Body of pancreas (tissue), 4 donors: ENCODE data around the gene ECEL1. TPM values are rescaled to one million over a fixed set of nuclear protein-coding genes. Genes with fewer than 3 reads are reported as not detected.
"Not testable (repeated sequence)": the region's sequence is repeated elsewhere in the genome, so short reads cannot be mapped to it uniquely, and the experiment has no call there.

Source experiments
- ATAC-seq: fragments of 150-250 bp; one replicate; pipeline ENCODE4 v1.9.1; 2016
- DNase-seq, 4 donors: peaks; one replicate each; pipeline ENCODE4 v3.0.0-alpha.2; 2019
- H3K27ac ChIP-seq, 4 donors: fragments of 200-600 bp; sonication (generic); 1 replicate in 3 of 4; 2 replicates in 1 of 4; pipeline versions ENCODE4 v1.5.1 to v1.6.1; 2016 to 2019; ENCODE audit warnings: mild to moderate bottlenecking in 1 of 4, mixed read lengths in 1 of 4, moderate library complexity in 1 of 4
- H3K27me3 ChIP-seq, 2 donors: fragments of 200-600 bp; sonication (generic); one replicate each; pipeline ENCODE4 v1.6.0; 2016; ENCODE audit warnings: mild to moderate bottlenecking in 1 of 2
- H3K36me3 ChIP-seq, 2 donors: fragments of 200-600 bp; sonication (generic); replicated peaks in 1 of 2; 2 replicates each; pipeline ENCODE4 v1.5.1; 2016; ENCODE audit warnings: low read depth in 2 of 2; ENCODE audit not compliant: insufficient read depth in 1 of 2
- H3K4me1 ChIP-seq: fragments of 200-600 bp; sonication (generic); one replicate; pipeline ENCODE4 v1.6.0; 2016
- H3K4me3 ChIP-seq, 2 donors: fragments of 200-600 bp; sonication (generic); 1 replicate in 1 of 2; 2 replicates in 1 of 2; pipeline ENCODE4 v1.5.1; 2016 to 2019
- H3K9me3 ChIP-seq, 3 donors: fragments of 200-600 bp; sonication (generic); 1 replicate in 2 of 3; 2 replicates in 1 of 3; pipeline ENCODE4 v1.5.1; 2016
- CTCF ChIP-seq, 7 experiments: fragments of 450-650 bp in 4 of 7; fragments of 200-600 bp in 3 of 7; sonication (generic) in 3 of 7; IDR thresholded peaks; one replicate each; pipeline ENCODE4 v1.5.1; 2016 to 2019; ENCODE audit warnings: antibody characterized with exemption in 7 of 7
- POLR2A ChIP-seq, 3 donors: fragments of 450-650 bp; IDR thresholded peaks; one replicate each; pipeline ENCODE4 v1.6.1; 2016; ENCODE audit warnings: antibody characterized with exemption in 3 of 3, mild to moderate bottlenecking in 2 of 3
- WGBS, 2 donors: methylation state at CpG; one replicate each; pipeline ENCODE4 v1.1.5; 2017; 5-methylcytosine and 5-hydroxymethylcytosine counted together
- intact Hi-C: fragments of 100-400 bp; cut with DNase I; formaldehyde crosslinking; loops from one replicate; pipeline ENCODE4 v1.15.1; 2023
- total RNA-seq, 2 donors: library from RNA; depleted of rRNA; stranded (reverse); fragments of >200 nt; gene quantifications; one replicate each; pipeline ENCODE4 v1.1.0, GENCODE V29; 2016

ECEL1 gene
- total RNA-seq, 2 donors from 2014 or later = 0.26 TPM; not detected in 1

GRCh38 chr2:232444409-232445148, 43.1 kb downstream of the ECEL1 start:
- H3K27ac ChIP-seq = no peak overlapping the region
- no peaks in the 10 kb centered on the region for H3K9me3 ChIP-seq
- peaks cover 13% of the 10 kb centered on the region for H3K4me1 ChIP-seq
- H3K27me3 ChIP-seq = no peaks in the 10 kb centered on the region
- H3K36me3 ChIP-seq = no peaks in the 10 kb centered on the region
- ATAC-seq (no peak), DNase-seq (peak; percentile 56 to 62 (median 60))
- 62 to 72% methylated on average over 4 to 21 of the region's 21 CpGs for WGBS, 2 donors
- intact Hi-C loops = loop anchor here (5.0 to 10.0 kb wide), 2 partner anchors 78 to 540 kb away; partner anchors contain the start of gene PRSS56
- no peak overlapping the region for H3K4me3 ChIP-seq
- TF ChIP-seq CTCF (IDR thresholded peaks at IDR 0.05) = peak; percentile 22 to 48 (median 43)
- no peak for TF ChIP-seq POLR2A (IDR thresholded peaks at IDR 0.05)

GRCh38 chr2:232443669-232444408, 43.8 kb downstream of the ECEL1 start:
- H3K27me3 ChIP-seq, H3K9me3 ChIP-seq, H3K36me3 ChIP-seq, DNase-seq, ATAC-seq, H3K4me3 ChIP-seq, H3K27ac ChIP-seq: not testable (repeated sequence)
- 49 to 51% methylated on average over 6 to 10 of the region's 21 CpGs for WGBS, 2 donors
- peaks cover 13% of the 10 kb centered on the region for H3K4me1 ChIP-seq
- intact Hi-C loops = loop anchor here (10.0 kb wide), 1 partner anchor 539 kb away; no protein-coding TSS in a partner anchor

- intact Hi-C loops = loop anchor here (10.0 kb wide), 1 partner anchor 538 kb away; no protein-coding TSS in a partner anchor
Measured at GRCh38 chr2:232443047-232443446, 44.6 kb downstream of the ECEL1 start.

GRCh38 chr2:232442431-232442830, 45.2 kb downstream of the ECEL1 start:
- ATAC-seq, H3K36me3 ChIP-seq, H3K27me3 ChIP-seq, H3K9me3 ChIP-seq, H3K27ac ChIP-seq, H3K4me3 ChIP-seq, DNase-seq: not testable (repeated sequence)
- WGBS, 2 donors = 71% methylated on average over 9 of the region's 13 CpGs; no CpG with 5 or more reads in 1 of the 2 donors
- peaks cover 13% of the 10 kb centered on the region for H3K4me1 ChIP-seq
- intact Hi-C loops = loop anchor here (10.0 kb wide), 1 partner anchor 538 kb away; no protein-coding TSS in a partner anchor

More at GRCh38 chr2:232443047-232443446, 44.6 kb downstream of the ECEL1 start:
- not testable (repeated sequence) for H3K27ac ChIP-seq, H3K4me3 ChIP-seq, H3K27me3 ChIP-seq, DNase-seq, ATAC-seq, H3K9me3 ChIP-seq, H3K36me3 ChIP-seq
- 67% methylated on average over 2 of the region's 13 CpGs; no CpG with 5 or more reads in 1 of the 2 donors for WGBS, 2 donors
- H3K4me1 ChIP-seq = peaks cover 13% of the 10 kb centered on the region

GRCh38 chr2:232441922-232442321, 45.7 kb downstream of the ECEL1 start:
- ATAC-seq, H3K9me3 ChIP-seq, H3K36me3 ChIP-seq, DNase-seq, H3K27ac ChIP-seq, H3K27me3 ChIP-seq, H3K4me3 ChIP-seq: not testable (repeated sequence)
- 88% methylated on average over 4 of the region's 10 CpGs; no CpG with 5 or more reads in 1 of the 2 donors for WGBS, 2 donors
- intact Hi-C loops = loop anchor here (10.0 kb wide), 1 partner anchor 537 kb away; no protein-coding TSS in a partner anchor
- peaks cover 13% of the 10 kb centered on the region for H3K4me1 ChIP-seq

- no peaks in the 10 kb centered on the region for H3K9me3 ChIP-seq
- ATAC-seq = no peak
- no peak overlapping the region for H3K4me3 ChIP-seq
- no peaks in the 10 kb centered on the region for H3K27me3 ChIP-seq
- peaks cover 13% of the 10 kb centered on the region for H3K4me1 ChIP-seq
- intact Hi-C loops = loop anchor here (10.0 kb wide), 1 partner anchor 536 kb away; no protein-coding TSS in a partner anchor
- DNase-seq = no peak
- no peak overlapping the region for H3K27ac ChIP-seq
- TF ChIP-seq CTCF (IDR thresholded peaks at IDR 0.05) (no peak), POLR2A (IDR thresholded peaks at IDR 0.05) (no peak)
- 64 to 84% methylated on average over 9 to 12 of the region's 12 CpGs for WGBS, 2 donors
- H3K36me3 ChIP-seq = no peaks in the 10 kb centered on the region
Measured at GRCh38 chr2:232441147-232441651, 46.4 kb downstream of the ECEL1 start.
